Mesendoderm (in vitro differentiated cells): ENCODE results near the gene PHLDB1.

ENCODE experiments used
- DNase-seq: peaks from one replicate; pipeline ENCODE4 v3.0.0; 2013
- H2AK5ac ChIP-seq: 2 replicates; pipeline ENCODE4 v1.6.1; 2013; ENCODE audit warnings: low read length, inconsistent platforms
- H2BK120ac ChIP-seq: 2 replicates; pipeline ENCODE4 v1.6.1; 2013; ENCODE audit warnings: low read depth, mild to moderate bottlenecking, low read length, moderate library complexity, mixed read lengths
- H2BK15ac ChIP-seq: replicated peaks from 2 replicates; pipeline ENCODE4 v1.6.1; 2013; ENCODE audit warnings: low read depth, mild to moderate bottlenecking, moderate library complexity
- H2BK5ac ChIP-seq: 2 replicates; pipeline ENCODE4 v1.6.1; 2013; ENCODE audit warnings: low read length, inconsistent platforms
- H3K18ac ChIP-seq: 2 replicates; pipeline ENCODE4 v1.6.1; 2013; ENCODE audit warnings: mild to moderate bottlenecking, low read length, mixed read lengths
- H3K23ac ChIP-seq: one replicate; pipeline ENCODE4 v1.6.1; 2013; ENCODE audit warnings: low read length
- H3K27ac ChIP-seq: 2 replicates; pipeline ENCODE4 v1.5.1; 2013; ENCODE audit warnings: low read depth, mild to moderate bottlenecking, inconsistent platforms, low read length, moderate library complexity
- H3K27me3 ChIP-seq: 2 replicates; pipeline ENCODE4 v1.6.1; 2013; ENCODE audit warnings: low read length, control low read depth, mild to moderate bottlenecking, inconsistent platforms; ENCODE audit not compliant: insufficient read depth, poor library complexity
- H3K36me3 ChIP-seq: 2 replicates; pipeline ENCODE4 v1.6.1; 2013; ENCODE audit warnings: low read length, inconsistent platforms; ENCODE audit not compliant: control insufficient read depth, insufficient read depth
- H3K4ac ChIP-seq: one replicate; pipeline ENCODE4 v1.6.1; 2013; ENCODE audit warnings: low read depth, mild to moderate bottlenecking, low read length, moderate library complexity
- H3K4me1 ChIP-seq: 2 replicates; pipeline ENCODE4 v1.6.1; 2013; ENCODE audit warnings: low read depth, low read length, inconsistent platforms; ENCODE audit not compliant: control insufficient read depth
- H3K4me2 ChIP-seq: 2 replicates; pipeline ENCODE4 v1.6.1; 2013; ENCODE audit warnings: low read length
- H3K4me3 ChIP-seq: 2 replicates; pipeline ENCODE4 v1.5.1; 2013; ENCODE audit warnings: mild to moderate bottlenecking, low read length
- H3K56ac ChIP-seq: one replicate; pipeline ENCODE4 v1.6.1; 2013; ENCODE audit warnings: low read length
- H3K79me1 ChIP-seq: 2 replicates; pipeline ENCODE4 v1.6.1; 2013; ENCODE audit warnings: low read length, inconsistent platforms
- H3K79me2 ChIP-seq: 2 replicates; pipeline ENCODE4 v1.6.1; 2013; ENCODE audit warnings: mild to moderate bottlenecking, low read length; ENCODE audit not compliant: control insufficient read depth, insufficient read depth
- H3K9ac ChIP-seq: 2 replicates; pipeline ENCODE4 v1.6.1; 2013; ENCODE audit warnings: low read length, inconsistent platforms
- H4K5ac ChIP-seq: one replicate; pipeline ENCODE4 v1.6.1; 2013; ENCODE audit warnings: low read length
- H4K8ac ChIP-seq: one replicate; pipeline ENCODE4 v1.6.1; 2013; ENCODE audit warnings: low read depth, mild to moderate bottlenecking, control low read depth, low read length, moderate library complexity
- WGBS: extraction: QIAGEN DNeasy Blood & Tissue Kit; methylation state at CpG from one replicate; pipeline ENCODE4 v1.1.7; 2013; ENCODE audit warnings: low lambda C conversion rate, missing lambda C conversion rate; ENCODE audit not compliant: insufficient coverage; ENCODE audit errors: extremely low coverage; 5-methylcytosine and 5-hydroxymethylcytosine counted together

Gene PHLDB1

DNA sequence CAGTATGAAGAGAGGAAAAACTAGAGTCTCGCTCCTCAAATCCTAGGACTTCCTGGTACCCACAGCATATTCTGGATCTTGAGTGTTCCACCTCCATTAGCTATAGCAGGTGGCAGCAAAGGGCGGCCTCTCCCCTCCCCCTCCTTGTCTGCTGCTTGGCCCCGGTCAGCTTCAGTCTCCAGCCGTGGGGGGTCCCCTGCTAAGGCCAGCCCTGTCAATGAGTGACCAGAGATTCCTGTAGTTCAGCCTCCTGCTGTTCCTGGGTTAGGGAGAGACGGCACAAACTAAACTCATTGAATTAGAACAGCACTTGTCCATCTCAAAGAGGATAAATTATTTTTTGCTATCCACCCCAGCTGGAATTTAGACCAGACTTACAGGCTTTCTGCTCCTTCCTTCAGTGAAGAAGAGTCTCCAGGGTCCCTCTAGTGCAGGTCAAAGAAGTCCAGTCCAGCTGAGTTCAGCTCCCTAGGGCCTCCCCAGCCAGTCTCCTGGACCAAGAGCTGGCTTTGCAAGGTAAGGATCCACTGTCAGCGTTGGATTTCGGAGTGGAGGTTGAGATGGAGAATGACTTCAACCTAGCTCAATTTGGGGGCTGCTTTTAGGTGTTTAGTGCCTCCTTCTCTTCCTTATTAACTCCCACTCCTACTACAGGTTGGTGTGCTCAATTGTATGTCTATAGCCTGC lies 1.1 kb upstream of the PHLDB1 start:
- no peak overlapping the region for H2BK120ac ChIP-seq
- no CpG with 5 or more reads among the region's 7 CpGs for WGBS

DNA sequence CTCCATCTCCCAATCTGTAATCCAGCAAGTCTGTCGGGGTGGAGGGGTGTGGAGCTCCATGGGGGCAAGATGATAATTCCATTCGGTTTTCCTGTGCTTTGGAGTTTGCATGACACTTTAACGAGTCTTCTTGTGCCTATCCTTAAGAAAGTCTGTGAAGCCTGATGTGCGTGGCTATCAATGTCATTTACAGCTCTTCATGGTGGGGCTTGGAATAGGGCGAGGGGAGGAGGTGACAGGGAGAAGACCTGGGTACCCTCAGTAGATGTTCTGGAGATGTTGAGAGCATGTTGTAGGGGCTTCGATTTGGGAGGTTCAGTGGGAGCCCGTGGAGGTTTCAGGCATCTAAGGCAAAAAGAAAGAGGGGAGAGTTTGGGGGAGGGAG lies 579 bp upstream of the PHLDB1 start:
- Histone ChIP-seq H3K27ac (no peak overlapping the region), H3K36me3 (peaks cover 5% of the 10 kb centered on the region), H3K18ac (no peak overlapping the region), H3K4ac (no peak overlapping the region), H3K27me3 (peaks cover 38% of the 10 kb centered on the region), H3K56ac (no peak overlapping the region), H2BK120ac (no peak overlapping the region), H2BK5ac (no peak overlapping the region), H4K8ac (no peak overlapping the region), H3K4me3 (no peak overlapping the region), H3K79me2 (no peaks in the 10 kb centered on the region), H3K9ac (no peak overlapping the region), H3K4me1 (peaks cover 2% of the 10 kb centered on the region), H4K5ac (no peak overlapping the region), H3K23ac (peak overlapping the region; percentile 6), H2BK15ac (no peak overlapping the region), H3K4me2 (no peak overlapping the region), H3K79me1 (no peaks in the 10 kb centered on the region), H2AK5ac (no peak overlapping the region)
- WGBS = no CpG with 5 or more reads among the region's 7 CpGs
- DNase-seq = no peak

More for the DNA sequence above, 1.1 kb upstream of the PHLDB1 start:
- no peaks in the 10 kb centered on the region for H3K79me2 ChIP-seq
- no peak overlapping the region for H3K27ac ChIP-seq
- H3K9ac ChIP-seq = no peak overlapping the region
- H3K23ac ChIP-seq = peak overlapping the region; percentile 6
- H3K36me3 ChIP-seq = peaks cover 8% of the 10 kb centered on the region
- H4K5ac ChIP-seq = no peak overlapping the region
- no peak overlapping the region for H2AK5ac ChIP-seq
- H3K4me3 ChIP-seq = no peak overlapping the region
- no peaks in the 10 kb centered on the region for H3K79me1 ChIP-seq
- H3K56ac ChIP-seq = no peak overlapping the region
- no peak overlapping the region for H4K8ac ChIP-seq
- H3K4ac ChIP-seq = no peak overlapping the region
- no peak overlapping the region for H3K18ac ChIP-seq
- H3K27me3 ChIP-seq = peaks cover 38% of the 10 kb centered on the region
- no peak overlapping the region for H3K4me2 ChIP-seq
- peaks cover 2% of the 10 kb centered on the region for H3K4me1 ChIP-seq
- H2BK5ac ChIP-seq = no peak overlapping the region
- peak; percentile 15 for DNase-seq
- no peak overlapping the region for H2BK15ac ChIP-seq

DNA sequence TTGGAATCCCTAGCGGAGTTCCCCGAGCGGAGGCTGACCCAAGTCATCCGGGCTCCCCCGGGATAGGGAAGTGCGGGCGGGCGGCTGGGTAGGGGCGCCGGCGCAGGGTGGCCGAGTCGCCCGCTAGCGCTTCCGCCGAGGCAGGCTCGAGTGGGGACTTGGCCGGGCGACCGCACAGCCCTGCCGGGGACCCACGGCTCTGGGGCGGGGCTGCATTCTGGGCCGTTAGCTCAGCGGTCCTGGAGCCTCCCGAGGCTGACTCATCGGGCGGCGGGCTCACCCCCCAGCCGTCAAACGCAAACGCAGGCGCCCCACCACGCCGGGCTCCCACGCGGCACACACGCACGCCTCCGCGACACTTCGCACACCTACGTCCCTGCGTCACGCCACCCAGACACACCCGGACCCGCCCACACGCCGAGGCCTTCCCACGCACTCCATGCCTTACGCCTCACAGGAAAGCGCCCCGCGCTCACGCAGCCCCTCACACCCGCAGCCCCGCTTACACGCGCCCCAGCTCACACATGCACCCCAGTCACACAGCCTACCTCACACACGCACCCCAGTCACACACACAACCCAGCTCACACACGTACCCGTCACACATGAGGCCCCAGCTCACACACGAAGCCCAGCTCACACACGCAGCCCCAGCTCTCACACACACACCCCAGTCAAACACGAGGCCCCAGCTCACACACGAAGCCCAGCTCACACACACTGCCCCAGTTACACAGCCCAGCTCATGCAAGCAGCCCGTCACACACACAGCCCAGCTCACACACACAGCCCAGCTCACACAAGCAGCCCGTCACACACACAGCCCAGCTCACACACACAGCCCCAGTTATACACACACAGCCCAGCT lies 1.2 kb downstream of the PHLDB1 start:
- Histone ChIP-seq H2AK5ac (peak overlapping the region; percentile 43), H2BK15ac (no peak overlapping the region), H3K27me3 (peaks cover 38% of the 10 kb centered on the region)

DNA sequence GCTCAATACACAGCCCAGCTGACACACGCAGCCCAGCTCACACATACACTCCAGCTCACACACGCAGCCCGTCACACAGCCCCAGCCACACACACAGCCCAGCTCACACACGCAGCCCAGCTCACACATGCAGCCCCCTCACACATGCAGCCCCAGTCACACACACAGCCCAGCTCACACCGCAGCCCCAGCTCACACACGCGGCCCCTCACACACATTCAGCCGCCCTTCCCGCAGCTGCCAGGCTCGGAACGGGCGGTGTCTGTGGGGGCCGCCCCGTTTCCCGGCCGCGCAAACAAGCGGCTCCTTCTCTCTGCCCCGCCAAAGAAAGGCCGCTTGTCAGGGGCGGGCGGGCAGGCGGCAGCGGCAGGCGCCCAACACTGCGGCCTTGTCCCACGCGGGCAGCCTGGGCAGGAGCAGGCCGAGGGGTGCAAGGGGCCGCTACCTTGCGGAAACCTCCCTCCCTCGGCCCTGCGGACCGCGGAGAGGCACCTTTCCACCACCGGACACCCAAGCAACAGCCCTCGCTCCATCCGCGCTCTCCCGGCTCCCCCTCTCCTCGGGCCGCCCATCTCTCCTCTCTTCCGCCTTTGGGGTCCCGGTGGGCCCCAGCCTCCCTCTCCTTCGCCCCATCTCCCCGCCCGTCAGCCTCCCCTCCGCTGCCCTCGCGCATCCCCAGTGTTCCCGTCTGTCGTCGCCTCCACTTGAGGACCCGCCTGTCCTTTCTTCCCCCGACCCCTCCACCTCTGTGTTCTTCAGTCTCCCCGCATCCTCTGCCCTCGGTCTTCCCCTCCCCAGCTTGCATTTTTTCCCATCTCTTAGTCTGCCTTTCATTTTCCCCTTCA lies 2.2 kb downstream of the PHLDB1 start:
- Histone ChIP-seq H3K4me3 (no peak overlapping the region), H2BK5ac (no peak overlapping the region), H3K56ac (peak overlapping the region; percentile 50), H3K27me3 (peaks cover 38% of the 10 kb centered on the region), H3K18ac (no peak overlapping the region), H3K79me1 (no peaks in the 10 kb centered on the region), H3K23ac (no peak overlapping the region), H3K27ac (no peak overlapping the region), H3K4me2 (peak overlapping the region; percentile 16), H3K4ac (no peak overlapping the region), H3K36me3 (no peaks in the 10 kb centered on the region), H2BK120ac (no peak overlapping the region), H3K4me1 (peaks cover 6% of the 10 kb centered on the region), H4K8ac (no peak overlapping the region), H2AK5ac (no peak overlapping the region), H3K9ac (no peak overlapping the region), H3K79me2 (no peaks in the 10 kb centered on the region), H2BK15ac (no peak overlapping the region), H4K5ac (no peak overlapping the region)
- no CpG with 5 or more reads among the region's 57 CpGs for WGBS
- DNase-seq = peak; percentile 26

More for the DNA sequence above, 1.2 kb downstream of the PHLDB1 start:
- Histone ChIP-seq H3K4me2 (peak overlapping the region; percentile 64), H3K4me1 (peaks cover 5% of the 10 kb centered on the region), H2BK120ac (no peak overlapping the region), H3K27ac (no peak overlapping the region), H3K23ac (peak overlapping the region; percentile 95), H3K56ac (peak overlapping the region; percentile 50), H3K9ac (peak overlapping the region; percentile 2), H4K8ac (no peak overlapping the region), H3K79me1 (no peaks in the 10 kb centered on the region), H3K79me2 (no peaks in the 10 kb centered on the region), H2BK5ac (no peak overlapping the region), H3K36me3 (no peaks in the 10 kb centered on the region), H3K4ac (no peak overlapping the region), H3K4me3 (no peak overlapping the region), H4K5ac (no peak overlapping the region), H3K18ac (no peak overlapping the region)
- WGBS = no CpG with 5 or more reads among the region's 69 CpGs
- DNase-seq = peak; percentile 17

DNA sequence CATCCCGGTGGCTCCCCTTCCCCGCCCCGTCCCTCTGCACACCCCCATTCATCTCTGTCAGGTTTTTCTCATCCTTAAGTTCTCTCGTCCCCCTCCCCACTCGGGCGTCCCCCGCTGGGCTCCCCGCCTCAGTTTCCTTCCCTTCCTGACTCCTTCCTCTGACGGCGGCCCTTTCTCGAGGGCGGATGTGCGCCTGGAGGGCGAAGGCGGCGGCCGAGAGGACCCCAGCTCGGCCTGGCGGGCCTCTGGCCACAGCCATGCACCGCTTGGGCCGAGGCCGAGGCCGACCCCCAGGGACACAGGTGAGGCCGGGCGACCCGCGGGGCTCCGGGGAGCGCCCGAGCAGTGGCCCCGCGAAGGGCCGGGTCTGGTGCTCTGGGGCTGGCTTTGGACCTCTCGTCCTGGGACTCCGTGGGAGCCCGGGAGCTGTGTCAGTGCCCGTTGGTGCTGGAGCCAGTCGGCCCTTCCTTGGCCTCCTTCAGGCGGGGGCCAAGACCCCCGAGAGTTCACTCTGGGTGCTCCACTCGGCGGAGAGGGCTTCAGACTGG lies 2.9 kb downstream of the PHLDB1 start:
- Histone ChIP-seq H2AK5ac (no peak overlapping the region), H3K4me2 (peak overlapping the region; percentile 16), H3K79me1 (no peaks in the 10 kb centered on the region), H3K4me1 (peaks cover 8% of the 10 kb centered on the region), H3K79me2 (no peaks in the 10 kb centered on the region), H3K23ac (no peak overlapping the region), H4K8ac (no peak overlapping the region), H2BK120ac (no peak overlapping the region), H3K9ac (peak overlapping the region; percentile 13), H2BK5ac (no peak overlapping the region), H3K36me3 (no peaks in the 10 kb centered on the region), H3K4ac (no peak overlapping the region), H3K56ac (peak overlapping the region; percentile 44), H2BK15ac (no peak overlapping the region), H3K4me3 (no peak overlapping the region), H3K27me3 (peaks cover 37% of the 10 kb centered on the region), H3K27ac (no peak overlapping the region), H4K5ac (no peak overlapping the region), H3K18ac (no peak overlapping the region)
- no CpG with 5 or more reads among the region's 42 CpGs for WGBS
- DNase-seq = no peak
